H4 (cell line): ENCODE results near the gene TRAK1. TPM values are rescaled to one million over a fixed set of nuclear protein-coding genes. Genes with fewer than 3 reads are reported as not detected.
"Not testable (repeated sequence)": the region's sequence is repeated elsewhere in the genome, so short reads cannot be mapped to it uniquely, and the experiment has no call there.

Experiments used
- DNase-seq: peaks from one replicate; pipeline ENCODE4 v3.0.0-alpha.2; 2015; ENCODE audit warnings: low spot score
- total RNA-seq: library from RNA; depleted of rRNA; stranded (reverse); fragments of >200 nt; shearing (Covaris generic); gene quantifications from 2 replicates; pipeline ENCODE4 v1.2.3, GENCODE V29; 2014; rRNA removed

The TRAK1 gene
- 4.3 and 6.0 TPM in 2 replicates for total RNA-seq

DNA sequence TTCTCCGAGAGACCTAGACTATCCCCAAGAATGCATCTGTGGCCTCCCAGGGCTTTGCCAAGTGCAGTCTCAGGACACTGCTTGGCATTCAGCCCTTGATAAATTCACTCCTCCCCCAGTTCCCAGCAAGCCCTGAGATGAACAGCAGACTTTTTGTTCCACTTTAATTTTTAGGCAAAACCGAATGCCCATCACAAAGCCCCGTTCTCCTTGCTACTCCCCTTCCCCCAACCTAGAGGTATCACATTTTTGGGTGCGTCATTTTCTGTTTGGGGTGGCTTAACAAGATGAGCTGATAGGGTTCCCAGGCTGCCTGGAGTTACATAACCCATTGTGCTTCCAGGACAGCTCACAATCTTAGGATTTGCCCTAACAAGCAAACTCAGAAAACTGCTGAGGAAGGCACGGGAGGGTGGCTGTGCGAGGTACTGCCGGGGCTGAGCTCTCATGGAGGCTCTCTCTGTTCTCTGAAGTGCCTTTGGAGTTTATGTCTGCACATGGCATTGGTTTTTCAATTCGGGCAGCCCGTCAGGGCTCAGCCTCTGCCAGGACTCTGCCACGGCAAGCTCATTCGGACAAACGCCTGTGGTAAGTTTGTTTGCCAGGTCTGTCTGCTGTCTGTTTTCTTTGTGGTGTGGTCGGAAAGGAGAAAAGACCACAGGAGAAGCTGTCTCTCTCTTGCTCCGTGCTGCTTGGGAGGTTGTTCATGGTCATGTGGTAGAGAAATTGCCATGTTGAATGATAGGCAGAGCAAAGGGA is at the start of gene TRAK1:
TRAK1 (plus strand) TSS at position 385 of the 759 bp plus-strand sequence; CDS start at position 498, 113 bp downstream.
- peak; percentile 29 for DNase-seq

DNA sequence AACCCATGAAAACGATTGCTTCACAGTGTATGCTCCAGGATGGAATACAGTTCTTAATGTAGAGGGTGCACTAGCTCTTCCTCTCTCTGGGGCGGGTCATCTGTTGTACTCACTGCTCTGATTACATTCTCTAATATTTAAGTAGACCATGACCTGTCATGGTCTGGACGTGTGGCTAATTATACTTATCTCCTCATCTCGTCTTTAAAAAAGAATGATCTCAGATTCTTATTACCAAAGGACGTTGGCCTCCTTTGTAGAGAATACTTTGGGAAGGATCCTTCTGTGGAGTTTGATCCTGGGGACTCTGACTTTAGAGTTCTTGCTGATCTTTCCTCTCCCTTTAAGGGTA is 48.4 kb upstream of the TRAK1 start:
- DNase-seq: no peak

DNA sequence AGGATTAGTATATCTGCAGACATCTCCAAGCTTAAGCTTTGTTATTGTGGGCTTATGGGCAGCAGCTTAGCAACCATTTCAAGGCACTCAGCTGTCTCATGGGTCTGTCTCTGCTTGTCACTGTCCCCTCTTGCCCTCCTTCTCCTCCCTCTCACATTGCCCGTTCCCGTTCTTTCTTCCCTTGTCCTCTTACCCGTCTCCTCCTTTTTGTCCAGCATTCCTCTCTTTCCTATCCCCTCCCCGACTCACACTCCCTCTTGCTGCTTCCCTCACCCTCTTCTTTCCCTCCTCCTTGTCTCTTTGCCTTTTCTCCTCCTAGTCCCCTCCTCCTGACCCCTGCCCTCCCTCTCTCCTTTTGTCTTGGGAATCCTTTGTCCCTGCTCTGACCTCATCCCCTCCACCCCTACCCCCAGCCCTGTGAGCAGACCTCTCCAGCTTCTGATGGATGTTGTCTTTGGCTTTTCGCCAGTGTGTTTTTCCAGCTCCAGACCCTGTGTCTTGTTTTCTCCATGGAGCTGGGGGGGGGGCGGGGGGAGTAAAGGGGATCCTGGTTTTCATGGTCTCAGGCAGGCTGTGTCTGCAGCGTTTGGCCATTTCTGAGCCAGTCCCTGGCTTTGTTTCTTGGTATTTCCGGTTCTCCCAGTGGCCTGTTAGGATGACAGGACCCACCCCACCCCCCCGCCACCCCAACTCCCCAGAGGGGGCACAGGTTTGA is 47.9 kb upstream of the TRAK1 start:
- peak; percentile 37 for DNase-seq

- no peak for DNase-seq
Observed at GRCh38 chr3:42045708-42046243, 45.4 kb upstream of the TRAK1 start.

GRCh38 chr3:42048526-42048925 is 42.6 kb upstream of the TRAK1 start:
- not testable (repeated sequence) for DNase-seq

GRCh38 chr3:42050126-42050525 is 41.0 kb upstream of the TRAK1 start:
- DNase-seq: no peak

GRCh38 chr3:42051384-42052131 is 39.6 kb upstream of the TRAK1 start:
- DNase-seq: no peak

DNA sequence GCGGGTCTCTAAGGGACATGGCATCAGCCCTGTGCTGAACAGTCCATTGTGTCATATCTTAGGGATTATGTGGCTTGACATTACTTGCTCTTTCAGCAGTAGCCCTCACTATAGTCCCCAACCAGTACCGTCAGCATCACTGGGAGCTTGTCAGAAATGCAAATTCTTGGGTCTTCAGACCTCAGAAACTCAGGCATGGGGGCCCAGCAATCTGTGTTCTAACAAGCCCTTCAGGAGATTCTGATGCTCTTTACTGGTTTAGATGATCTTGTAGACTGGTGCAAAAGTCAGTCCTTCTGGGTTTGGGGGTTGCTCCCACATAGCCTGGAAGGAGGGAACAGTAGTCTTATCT is 39.0 kb upstream of the TRAK1 start:
- no peak for DNase-seq

DNA sequence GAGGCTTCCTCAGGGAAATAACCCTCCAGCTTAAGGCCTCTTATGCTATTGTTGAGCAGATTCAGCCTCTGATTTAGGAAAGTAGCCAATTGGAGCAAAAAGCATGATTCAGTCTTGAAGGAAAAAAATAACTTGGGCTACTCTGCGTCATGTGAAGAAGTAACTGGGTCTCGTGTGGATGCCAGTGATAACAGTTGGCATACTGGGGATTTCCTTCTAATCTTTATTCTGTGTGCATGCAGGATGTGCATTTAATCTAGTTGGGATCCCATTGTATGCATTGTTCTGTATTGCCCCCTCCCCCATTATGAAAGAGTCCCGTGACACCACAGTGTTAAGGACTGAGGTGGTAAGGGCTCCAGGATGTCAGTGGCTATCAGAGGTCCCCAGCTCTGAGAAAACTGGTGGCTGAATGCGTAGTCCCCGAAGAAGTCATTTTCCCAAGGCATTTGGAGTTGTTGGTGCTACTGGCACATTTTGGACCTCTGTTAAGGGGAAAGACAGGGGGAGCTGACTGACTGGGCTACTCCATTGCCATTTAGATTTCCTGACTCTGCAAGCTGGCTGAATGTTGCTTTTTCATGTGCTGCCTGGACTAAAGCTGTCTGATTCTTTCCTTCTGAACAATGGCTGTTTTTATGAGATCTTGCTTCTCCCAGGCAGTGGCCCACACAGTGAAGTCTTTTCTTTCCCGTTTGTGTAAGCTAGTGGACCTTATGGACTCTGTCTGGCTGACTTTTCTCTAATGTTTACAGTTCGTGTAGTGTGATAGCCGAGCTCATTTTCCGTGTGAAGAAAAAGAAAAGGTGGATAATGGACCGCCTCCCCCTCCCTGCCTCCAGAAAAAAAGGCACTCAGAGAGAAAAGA is 38.4 kb upstream of the TRAK1 start:
- no peak for DNase-seq

DNA sequence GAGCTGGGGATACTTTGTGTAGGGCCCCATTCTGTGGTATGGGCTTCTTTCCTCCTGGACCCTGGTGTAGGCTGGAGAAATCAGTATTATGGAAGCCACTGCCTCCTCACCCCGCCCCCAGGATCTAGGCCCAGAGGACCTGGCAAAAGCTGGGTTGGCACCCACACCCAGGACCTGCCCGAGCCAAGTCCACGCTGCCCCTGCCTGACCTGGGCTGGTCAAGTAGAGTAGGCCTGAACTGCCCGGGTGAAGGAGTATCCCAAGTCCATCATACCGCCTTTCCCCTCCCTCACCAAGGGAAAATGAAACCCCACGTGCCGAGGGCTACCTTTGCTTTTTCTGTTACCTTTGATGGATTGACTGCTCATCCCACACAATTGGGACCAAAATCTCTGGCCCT is 37.7 kb upstream of the TRAK1 start:
- no peak for DNase-seq

DNA sequence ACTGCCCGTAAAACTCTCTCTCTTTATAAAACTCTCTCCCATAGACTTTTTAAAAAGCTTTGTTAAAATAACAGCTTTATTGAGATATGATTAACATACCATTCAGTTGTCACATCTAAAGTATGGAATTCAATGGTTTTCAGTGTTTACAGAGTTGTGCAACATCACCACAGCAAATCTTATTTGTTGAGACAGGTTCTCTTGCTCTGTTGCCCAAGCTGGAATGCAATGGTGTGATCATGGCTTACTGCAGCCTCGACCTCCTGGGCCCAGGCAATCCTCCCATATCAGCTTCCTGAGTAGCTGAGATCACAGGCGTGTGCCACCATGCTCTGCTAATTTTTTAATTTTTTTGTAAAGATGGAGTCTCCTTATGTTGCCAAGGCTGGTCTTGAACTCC is 35.9 kb upstream of the TRAK1 start:
- DNase-seq: peak; percentile 14

DNA sequence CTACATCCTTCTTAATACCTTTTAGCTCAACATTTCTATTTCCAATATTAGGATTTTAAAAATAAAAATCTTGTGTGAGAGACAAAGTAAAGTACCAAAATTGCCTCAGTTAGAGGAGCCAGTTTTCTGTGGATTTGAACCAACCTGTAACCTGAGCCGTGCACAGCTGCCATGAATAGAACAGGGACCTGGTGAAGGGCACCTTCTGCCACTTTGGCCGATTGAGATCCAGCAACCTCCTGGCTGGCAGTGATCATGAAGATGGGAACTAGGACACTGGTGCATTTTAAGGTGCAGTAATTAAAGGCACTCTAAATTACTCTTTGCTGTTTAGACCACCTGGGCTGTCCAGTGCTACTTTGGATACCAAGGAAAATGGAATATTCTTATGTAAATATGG is 34.3 kb upstream of the TRAK1 start:
- DNase-seq: no peak

GRCh38 chr3:42057561-42058211 is 33.5 kb upstream of the TRAK1 start:
- DNase-seq: no peak

DNA sequence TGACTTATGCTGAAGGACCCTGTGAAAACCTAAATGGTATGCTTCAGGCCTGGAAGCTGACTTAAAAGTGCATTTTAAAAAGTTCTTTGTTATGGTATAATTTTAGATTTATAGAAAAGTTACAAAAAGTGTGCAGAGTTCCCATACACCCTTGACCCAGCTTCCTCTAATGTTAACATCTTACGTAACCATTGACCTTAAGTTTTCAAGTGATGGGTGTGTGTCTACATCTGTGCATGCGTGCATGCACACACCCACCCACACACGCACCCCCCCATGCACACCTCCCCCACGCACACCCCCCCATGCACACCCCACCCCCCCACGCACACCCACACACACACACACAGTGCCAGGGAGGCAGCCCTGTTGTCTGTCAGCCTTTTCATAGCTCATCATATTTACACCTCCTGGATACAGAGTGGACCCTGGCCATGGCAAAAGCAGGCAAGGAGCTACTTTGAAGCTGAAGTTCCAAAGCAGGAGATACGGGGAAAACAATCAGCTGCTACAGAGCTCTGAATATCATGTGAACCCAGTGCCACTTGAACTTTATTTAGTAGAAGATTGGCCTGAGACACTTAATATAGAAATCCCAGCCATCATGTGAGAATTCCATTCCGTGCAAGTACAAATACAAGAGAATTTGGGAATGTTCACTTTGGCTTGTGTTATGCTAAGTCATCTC is 30.0 kb upstream of the TRAK1 start:
- DNase-seq: no peak

GRCh38 chr3:42061713-42062380 is 29.3 kb upstream of the TRAK1 start:
- DNase-seq: peak; percentile 62

DNA sequence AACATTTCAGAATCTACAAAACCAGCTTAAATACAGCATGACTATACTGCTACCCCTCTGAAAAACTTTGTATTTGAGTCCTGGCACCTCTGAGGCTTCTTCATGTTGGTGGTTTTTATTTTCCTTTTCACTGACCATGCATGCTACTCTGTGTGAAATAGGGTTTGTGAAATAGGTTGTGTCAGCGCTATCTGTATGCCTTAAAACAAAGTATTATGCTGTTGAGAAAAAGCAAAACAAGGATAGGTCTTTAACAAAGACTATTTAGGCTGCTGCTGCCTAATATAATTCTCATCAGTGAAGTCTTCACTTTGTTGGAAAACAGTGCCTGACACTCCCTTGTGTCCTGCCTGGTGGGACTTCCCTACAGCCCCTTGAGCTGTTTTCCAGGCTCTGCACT is 28.7 kb upstream of the TRAK1 start:
- DNase-seq: no peak

DNA sequence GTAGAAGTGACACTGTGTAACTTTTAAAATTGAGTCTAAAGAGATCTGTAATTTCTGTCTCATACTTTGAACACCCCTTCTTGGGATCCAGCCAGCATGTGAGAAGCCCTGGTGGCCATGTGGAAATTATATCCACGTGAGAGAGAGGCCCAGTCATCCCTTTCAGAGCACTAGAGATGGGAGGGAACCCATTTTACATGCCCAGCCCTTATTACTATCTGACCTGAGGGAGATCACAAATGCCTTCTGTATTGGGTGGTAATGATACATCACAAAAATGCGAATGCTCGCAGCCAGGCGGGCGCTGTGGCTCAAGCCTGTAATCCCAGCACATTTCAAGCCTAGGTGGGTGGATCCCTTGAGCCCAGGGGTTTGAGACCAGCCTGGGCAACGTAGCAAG is 27.3 kb upstream of the TRAK1 start:
- peak; percentile 52 for DNase-seq

DNA sequence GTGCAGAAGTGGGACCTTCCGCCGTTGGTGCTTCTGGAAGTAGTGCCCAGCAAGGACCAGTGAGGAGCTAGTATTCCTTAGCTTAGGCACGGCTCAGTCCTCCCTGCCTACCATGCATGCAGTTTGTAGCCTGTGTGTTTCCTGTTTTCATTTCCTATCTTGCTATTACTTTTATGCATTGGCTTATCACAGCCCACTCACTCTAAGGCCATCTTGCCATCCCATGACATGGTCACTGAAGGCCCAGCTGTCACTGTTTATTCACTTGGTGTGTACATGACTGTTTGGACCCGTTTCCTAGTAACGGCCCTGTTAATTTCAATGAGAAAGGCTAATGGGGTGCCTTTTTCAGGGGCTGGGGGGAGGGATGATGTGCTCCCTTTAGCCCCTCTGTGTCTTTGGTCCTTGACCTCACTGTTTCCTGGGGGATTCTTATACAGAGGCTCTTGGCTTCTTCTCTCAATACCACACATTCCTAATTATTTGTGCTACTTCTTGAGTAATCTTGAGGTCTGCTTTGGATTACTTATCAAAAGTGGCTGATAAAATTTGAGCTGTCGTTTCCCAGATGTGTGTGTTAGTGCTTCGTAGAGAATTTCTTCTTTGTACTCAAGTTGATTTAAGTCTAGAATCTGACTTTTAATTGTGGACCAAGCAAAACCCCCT is 24.5 kb upstream of the TRAK1 start:
- DNase-seq: no peak

DNA sequence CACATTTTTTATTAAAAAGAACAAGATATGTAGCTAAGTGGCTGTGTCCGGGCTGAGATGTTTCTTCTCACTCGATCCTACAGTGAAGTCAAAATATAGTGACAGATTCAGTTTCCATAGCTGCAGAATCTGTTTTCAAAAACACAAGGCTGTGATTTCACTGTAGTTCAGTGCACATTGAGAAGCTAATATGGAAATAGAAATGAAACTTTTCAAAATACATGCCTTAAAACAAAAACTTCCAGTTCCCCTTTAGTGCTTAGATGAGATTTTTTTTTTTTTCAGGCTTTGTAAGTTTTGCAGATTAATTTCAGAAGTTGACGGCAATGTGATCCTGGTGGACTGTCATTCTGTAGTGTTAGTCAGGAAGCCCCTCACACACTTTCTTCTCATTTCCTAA is 23.8 kb upstream of the TRAK1 start:
- no peak for DNase-seq
